ENCODE measurements around the gene TMEM198. TPM values are rescaled to one million over a fixed set of nuclear protein-coding genes. Genes with fewer than 3 reads are reported as not detected.

Gene TMEM198
- total RNA-seq, 4 donors from 2014 or later: 0.77 to 5.3 (median 5.1) TPM; not detected in 1

GRCh38 chr2:219562049-219563020 lies 18.5 kb downstream of the TMEM198 start:
- Histone ChIP-seq H3K4me3 (no peak overlapping the region), H3K27me3 (no peaks in the 10 kb centered on the region), H3K27ac (no peak overlapping the region), H3K9me3 (no peaks in the 10 kb centered on the region), H3K4me1 (no peaks in the 10 kb centered on the region), H3K36me3 (no peaks in the 10 kb centered on the region)
- TF ChIP-seq, protein P1, sequence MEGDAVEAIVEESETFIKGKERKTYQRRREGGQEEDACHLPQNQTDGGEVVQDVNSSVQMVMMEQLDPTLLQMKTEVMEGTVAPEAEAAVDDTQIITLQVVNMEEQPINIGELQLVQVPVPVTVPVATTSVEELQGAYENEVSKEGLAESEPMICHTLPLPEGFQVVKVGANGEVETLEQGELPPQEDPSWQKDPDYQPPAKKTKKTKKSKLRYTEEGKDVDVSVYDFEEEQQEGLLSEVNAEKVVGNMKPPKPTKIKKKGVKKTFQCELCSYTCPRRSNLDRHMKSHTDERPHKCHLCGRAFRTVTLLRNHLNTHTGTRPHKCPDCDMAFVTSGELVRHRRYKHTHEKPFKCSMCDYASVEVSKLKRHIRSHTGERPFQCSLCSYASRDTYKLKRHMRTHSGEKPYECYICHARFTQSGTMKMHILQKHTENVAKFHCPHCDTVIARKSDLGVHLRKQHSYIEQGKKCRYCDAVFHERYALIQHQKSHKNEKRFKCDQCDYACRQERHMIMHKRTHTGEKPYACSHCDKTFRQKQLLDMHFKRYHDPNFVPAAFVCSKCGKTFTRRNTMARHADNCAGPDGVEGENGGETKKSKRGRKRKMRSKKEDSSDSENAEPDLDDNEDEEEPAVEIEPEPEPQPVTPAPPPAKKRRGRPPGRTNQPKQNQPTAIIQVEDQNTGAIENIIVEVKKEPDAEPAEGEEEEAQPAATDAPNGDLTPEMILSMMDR (IDR thresholded peaks at IDR 0.05): no peak
- no peak for TF ChIP-seq POLR2A (IDR thresholded peaks at IDR 0.05)
- DNase-seq: no peak
- intact Hi-C loops (cut with DNase I; ENCODE audit: low total_unique reads): loop anchor here (10.0 kb wide), 1 partner anchor 72 kb away; no protein-coding TSS in a partner anchor

- no peaks in the 10 kb centered on the region for H3K9me3 ChIP-seq
- no peaks in the 10 kb centered on the region for H3K4me1 ChIP-seq
- intact Hi-C loops (cut with DNase I; ENCODE audit: low total_unique reads): loop anchor here (10.0 kb wide), 1 partner anchor 71 kb away; no protein-coding TSS in a partner anchor
- no peak overlapping the region for H3K27ac ChIP-seq
- no peaks in the 10 kb centered on the region for H3K27me3 ChIP-seq
- H3K4me3 ChIP-seq: no peak overlapping the region
- no peaks in the 10 kb centered on the region for H3K36me3 ChIP-seq
- no peak for TF ChIP-seq POLR2A (IDR thresholded peaks at IDR 0.05)
- TF ChIP-seq, protein P1 (IDR thresholded peaks at IDR 0.05): no peak
- DNase-seq: no peak
Measured at GRCh38 chr2:219563271-219563928, 19.6 kb downstream of the TMEM198 start.

DNA sequence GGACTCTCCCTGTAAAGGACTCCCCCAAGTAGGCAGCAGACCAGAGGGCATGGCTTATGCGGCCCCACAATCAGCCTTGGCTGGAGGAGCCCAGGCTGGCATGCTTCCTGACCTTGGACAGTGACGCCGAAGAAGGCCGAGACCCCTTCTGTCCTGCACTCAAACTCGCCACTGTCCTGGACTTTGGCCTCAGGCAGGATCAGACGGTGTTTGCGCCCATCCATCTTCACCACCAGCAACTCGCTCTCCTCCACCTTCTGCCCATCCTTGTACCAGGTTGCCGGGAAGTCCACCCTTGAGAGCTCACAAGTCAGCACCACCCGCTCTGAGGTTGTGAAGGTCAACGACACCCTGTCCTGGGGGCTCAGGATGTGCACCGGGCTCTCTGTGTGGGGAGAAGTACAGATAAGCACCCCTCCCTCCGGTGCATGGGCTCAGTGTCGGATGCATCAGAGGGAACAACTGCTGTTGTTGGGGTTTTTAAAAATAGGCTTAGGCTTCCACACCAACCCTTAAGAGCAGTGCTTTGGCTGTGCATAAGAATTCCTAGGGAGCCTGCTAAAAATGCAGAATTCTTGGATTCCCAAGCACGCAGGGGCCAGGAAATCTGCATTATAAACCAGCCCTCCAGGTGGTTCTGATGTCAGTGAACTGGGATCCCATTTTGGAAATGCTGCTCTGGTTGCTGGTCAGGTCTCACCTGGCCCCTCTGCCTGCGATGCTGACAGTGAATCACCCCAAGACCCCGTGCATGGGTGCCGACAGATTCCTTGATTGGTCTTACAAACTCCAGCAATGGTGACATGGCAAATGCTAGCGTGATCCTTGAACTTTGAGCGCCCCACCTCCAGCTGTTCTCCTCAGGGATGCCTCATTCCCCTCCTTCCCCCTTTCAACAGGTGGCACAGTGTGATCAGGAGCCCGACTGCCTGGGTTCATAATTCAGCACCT lies 21.6 kb downstream of the TMEM198 start:
- Histone ChIP-seq H3K27me3 (no peaks in the 10 kb centered on the region), H3K4me3 (no peak overlapping the region), H3K36me3 (no peaks in the 10 kb centered on the region), H3K27ac (no peak overlapping the region), H3K4me1 (peaks cover 0 to 6% of the 10 kb centered on the region in 2 donors), H3K9me3 (no peaks in the 10 kb centered on the region)
- DNase-seq: no peak
- intact Hi-C loops (cut with DNase I; ENCODE audit: low total_unique reads): loop anchor here (10.0 kb wide), 1 partner anchor 69 kb away; no protein-coding TSS in a partner anchor
- TF ChIP-seq, protein P1 (IDR thresholded peaks at IDR 0.05): no peak
- TF ChIP-seq POLR2A (IDR thresholded peaks at IDR 0.05): no peak

DNA sequence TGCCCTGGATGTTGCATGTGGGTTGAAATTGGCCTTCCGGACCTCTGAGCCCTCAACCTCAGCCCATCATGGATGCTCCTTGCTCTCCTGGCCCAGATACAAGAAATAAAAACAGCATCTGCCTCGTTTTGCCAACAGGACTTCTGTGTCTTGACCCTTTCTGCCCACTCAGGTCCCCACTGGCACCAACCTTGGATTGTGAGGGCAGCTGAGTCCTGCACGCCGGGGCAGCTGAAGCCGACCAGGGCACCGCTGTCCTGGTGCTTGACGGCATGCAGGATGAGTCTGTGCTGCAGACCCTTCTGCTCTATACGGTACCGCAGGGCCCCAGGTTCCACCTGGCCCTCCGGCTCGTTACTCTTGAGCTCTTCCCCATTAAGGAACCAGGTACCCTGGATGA lies 22.8 kb downstream of the TMEM198 start:
- H3K27me3 ChIP-seq: no peaks in the 10 kb centered on the region
- peaks cover 0 to 6% of the 10 kb centered on the region in 2 donors for H3K4me1 ChIP-seq
- H3K9me3 ChIP-seq: no peaks in the 10 kb centered on the region
- intact Hi-C loops (cut with DNase I; ENCODE audit: low total_unique reads): loop anchor here (10.0 kb wide), 1 partner anchor 68 kb away; no protein-coding TSS in a partner anchor
- H3K27ac ChIP-seq: no peak overlapping the region
- DNase-seq: no peak
- no peak overlapping the region for H3K4me3 ChIP-seq
- H3K36me3 ChIP-seq: no peaks in the 10 kb centered on the region
- TF ChIP-seq POLR2A (IDR thresholded peaks at IDR 0.05): no peak
- TF ChIP-seq, protein P1 (IDR thresholded peaks at IDR 0.05): no peak
